Measurements from ENCODE around the gene NPHS1.

NPHS1 gene

GRCh38 chr19:35790981-35791813, 61.1 kb downstream of the NPHS1 start:
- H3K36me3 ChIP-seq (ENCODE audit: control insufficient read depth, low read length): no peaks in the 10 kb centered on the region
- H3K4me3 ChIP-seq (ENCODE audit: low read length): no peak overlapping the region
- H3K27me3 ChIP-seq (ENCODE audit: control insufficient read depth, low read length): 0 out of 2 replicates have a peak, but pooled peaks cover 2% of the 10 kb centered on the region
- H4K20me1 ChIP-seq (ENCODE audit: control insufficient read depth, insufficient read depth, low read depth, low read length): no peaks in the 10 kb centered on the region
- no peak for TF ChIP-seq EZH2phosphoT487 (IDR thresholded peaks at IDR 0.05; ENCODE audit: borderline replicate concordance, low read length)
- peak; percentile 64 for TF ChIP-seq CTCF (IDR thresholded peaks at IDR 0.05; ENCODE audit: low read depth, low read length, poor library complexity, severe bottlenecking)
- no peaks in the 10 kb centered on the region for H3K9me3 ChIP-seq (ENCODE audit: control insufficient read depth, insufficient read depth, low read length)
- H3F3A ChIP-seq (ENCODE audit: control insufficient read depth, insufficient read depth): no peaks in the 10 kb centered on the region
- no peaks in the 10 kb centered on the region for H3K79me2 ChIP-seq (ENCODE audit: control insufficient read depth, low read length)
- H3K27ac ChIP-seq (ENCODE audit: low read depth, low read length): no peak overlapping the region
- H3K4me1 ChIP-seq (ENCODE audit: control insufficient read depth, low read length): no peaks in the 10 kb centered on the region
- H3K4me2 ChIP-seq (ENCODE audit: low read length): no peak overlapping the region
- H3K9me2 ChIP-seq (replicated peaks; ENCODE audit: control insufficient read depth, low read length): no peaks in the 10 kb centered on the region

- Histone ChIP-seq H3K9me2 (replicated peaks; ENCODE audit: control insufficient read depth, low read length) (no peaks in the 10 kb centered on the region), H3K4me2 (ENCODE audit: low read length) (no peak overlapping the region), H3K4me3 (ENCODE audit: low read length) (no peak overlapping the region), H3F3A (ENCODE audit: control insufficient read depth, insufficient read depth) (no peaks in the 10 kb centered on the region), H3K27me3 (ENCODE audit: control insufficient read depth, low read length) (no peaks in the 10 kb centered on the region), H3K4me1 (ENCODE audit: control insufficient read depth, low read length) (no peaks in the 10 kb centered on the region), H3K36me3 (ENCODE audit: control insufficient read depth, low read length) (no peaks in the 10 kb centered on the region), H4K20me1 (ENCODE audit: control insufficient read depth, insufficient read depth, low read depth, low read length) (no peaks in the 10 kb centered on the region), H3K9me3 (ENCODE audit: control insufficient read depth, insufficient read depth, low read length) (no peaks in the 10 kb centered on the region), H3K27ac (ENCODE audit: low read depth, low read length) (no peak overlapping the region), H3K79me2 (ENCODE audit: control insufficient read depth, low read length) (no peaks in the 10 kb centered on the region)
- no peak for TF ChIP-seq EZH2phosphoT487 (IDR thresholded peaks at IDR 0.05; ENCODE audit: borderline replicate concordance, low read length)
- no peak for TF ChIP-seq CTCF (IDR thresholded peaks at IDR 0.05; ENCODE audit: low read depth, low read length, poor library complexity, severe bottlenecking)
These were observed 62.0 kb downstream of the NPHS1 start for GRCh38 chr19:35789978-35790944.

GRCh38 chr19:35789195-35789977, 62.9 kb downstream of the NPHS1 start:
- TF ChIP-seq CTCF (IDR thresholded peaks at IDR 0.05; ENCODE audit: low read depth, low read length, poor library complexity, severe bottlenecking) (no peak), EZH2phosphoT487 (IDR thresholded peaks at IDR 0.05; ENCODE audit: borderline replicate concordance, low read length) (no peak)
- Histone ChIP-seq H3K4me1 (ENCODE audit: control insufficient read depth, low read length) (no peaks in the 10 kb centered on the region), H3K9me3 (ENCODE audit: control insufficient read depth, insufficient read depth, low read length) (no peaks in the 10 kb centered on the region), H3K27ac (ENCODE audit: low read depth, low read length) (no peak overlapping the region), H3K27me3 (ENCODE audit: control insufficient read depth, low read length) (no peaks in the 10 kb centered on the region), H3K9me2 (replicated peaks; ENCODE audit: control insufficient read depth, low read length) (no peaks in the 10 kb centered on the region), H3K36me3 (ENCODE audit: control insufficient read depth, low read length) (no peaks in the 10 kb centered on the region), H3K4me3 (ENCODE audit: low read length) (no peak overlapping the region), H3K79me2 (ENCODE audit: control insufficient read depth, low read length) (no peaks in the 10 kb centered on the region), H4K20me1 (ENCODE audit: control insufficient read depth, insufficient read depth, low read depth, low read length) (no peaks in the 10 kb centered on the region), H3F3A (ENCODE audit: control insufficient read depth, insufficient read depth) (no peaks in the 10 kb centered on the region), H3K4me2 (ENCODE audit: low read length) (no peak overlapping the region)

All from DOHH2 (cell line).